PFSK-1 (cell line): Measurements from ENCODE around the gene RPS8.
A peak's percentile ranks its signal among the peaks of the same experiment; 100 is the strongest.

Source experiments
- FOXP2 ChIP-seq: optimal IDR thresholded peaks from 2 replicates; pipeline ENCODE3; 2011; ENCODE audit warnings: borderline replicate concordance, control low read depth, inconsistent platforms; ENCODE audit not compliant: insufficient read depth; ENCODE audit errors: extremely low read length, extremely low read depth
- POLR2AphosphoS5 ChIP-seq: IDR thresholded peaks from 2 replicates; pipeline ENCODE4 v1.6.1; 2012; ENCODE audit warnings: low read depth, mild to moderate bottlenecking, control low read depth, low read length, moderate library complexity
- SIN3A ChIP-seq: IDR thresholded peaks from 2 replicates; pipeline ENCODE4 v1.6.1; 2012; ENCODE audit warnings: mild to moderate bottlenecking, low read length, moderate library complexity, borderline replicate concordance; ENCODE audit not compliant: insufficient read depth
- TAF1 ChIP-seq: IDR thresholded peaks from 2 replicates; pipeline ENCODE4 v1.6.1; 2012; ENCODE audit warnings: low read length, control low read depth, borderline replicate concordance; ENCODE audit not compliant: insufficient read depth
- TF ChIP-seq, protein P1 (sequence below), 2 experiments: IDR thresholded peaks; 2 replicates each; pipeline versions ENCODE4 v1.6.1 to v1.8.0; 2011 to 2012; ENCODE audit warnings: low read depth in 2 of 2, low read length in 2 of 2, control low read depth in 1 of 2, inconsistent platforms in 1 of 2, mild to moderate bottlenecking in 1 of 2, moderate library complexity in 1 of 2; ENCODE audit not compliant: insufficient read depth in 1 of 2

The RPS8 gene

DNA sequence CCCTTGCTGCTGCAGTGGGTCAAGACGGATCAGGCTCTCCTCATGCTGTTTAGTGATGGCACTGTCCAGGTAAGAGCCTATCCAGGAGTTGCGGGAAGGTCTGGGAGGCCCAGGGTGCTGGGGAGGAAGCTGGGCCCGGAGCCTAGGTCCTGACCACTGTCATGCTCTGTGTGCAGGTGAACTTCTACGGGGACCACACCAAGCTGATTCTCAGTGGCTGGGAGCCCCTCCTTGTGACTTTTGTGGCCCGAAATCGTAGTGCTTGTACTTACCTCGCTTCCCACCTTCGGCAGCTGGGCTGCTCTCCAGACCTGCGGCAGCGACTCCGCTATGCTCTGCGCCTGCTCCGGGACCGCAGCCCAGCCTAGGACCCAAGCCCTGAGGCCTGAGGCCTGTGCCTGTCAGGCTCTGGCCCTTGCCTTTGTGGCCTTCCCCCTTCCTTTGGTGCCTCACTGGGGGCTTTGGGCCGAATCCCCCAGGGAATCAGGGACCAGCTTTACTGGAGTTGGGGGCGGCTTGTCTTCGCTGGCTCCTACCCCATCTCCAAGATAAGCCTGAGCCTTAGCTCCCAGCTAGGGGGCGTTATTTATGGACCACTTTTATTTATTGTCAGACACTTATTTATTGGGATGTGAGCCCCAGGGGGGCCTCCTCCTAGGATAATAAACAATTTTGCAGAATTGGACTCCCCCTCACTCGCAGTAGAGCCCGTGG lies 30.1 kb downstream of the RPS8 start:
- TF ChIP-seq TAF1 (no peak), POLR2AphosphoS5 (no peak), SIN3A (no peak), FOXP2 (no peak)
- TF ChIP-seq, protein P1, sequence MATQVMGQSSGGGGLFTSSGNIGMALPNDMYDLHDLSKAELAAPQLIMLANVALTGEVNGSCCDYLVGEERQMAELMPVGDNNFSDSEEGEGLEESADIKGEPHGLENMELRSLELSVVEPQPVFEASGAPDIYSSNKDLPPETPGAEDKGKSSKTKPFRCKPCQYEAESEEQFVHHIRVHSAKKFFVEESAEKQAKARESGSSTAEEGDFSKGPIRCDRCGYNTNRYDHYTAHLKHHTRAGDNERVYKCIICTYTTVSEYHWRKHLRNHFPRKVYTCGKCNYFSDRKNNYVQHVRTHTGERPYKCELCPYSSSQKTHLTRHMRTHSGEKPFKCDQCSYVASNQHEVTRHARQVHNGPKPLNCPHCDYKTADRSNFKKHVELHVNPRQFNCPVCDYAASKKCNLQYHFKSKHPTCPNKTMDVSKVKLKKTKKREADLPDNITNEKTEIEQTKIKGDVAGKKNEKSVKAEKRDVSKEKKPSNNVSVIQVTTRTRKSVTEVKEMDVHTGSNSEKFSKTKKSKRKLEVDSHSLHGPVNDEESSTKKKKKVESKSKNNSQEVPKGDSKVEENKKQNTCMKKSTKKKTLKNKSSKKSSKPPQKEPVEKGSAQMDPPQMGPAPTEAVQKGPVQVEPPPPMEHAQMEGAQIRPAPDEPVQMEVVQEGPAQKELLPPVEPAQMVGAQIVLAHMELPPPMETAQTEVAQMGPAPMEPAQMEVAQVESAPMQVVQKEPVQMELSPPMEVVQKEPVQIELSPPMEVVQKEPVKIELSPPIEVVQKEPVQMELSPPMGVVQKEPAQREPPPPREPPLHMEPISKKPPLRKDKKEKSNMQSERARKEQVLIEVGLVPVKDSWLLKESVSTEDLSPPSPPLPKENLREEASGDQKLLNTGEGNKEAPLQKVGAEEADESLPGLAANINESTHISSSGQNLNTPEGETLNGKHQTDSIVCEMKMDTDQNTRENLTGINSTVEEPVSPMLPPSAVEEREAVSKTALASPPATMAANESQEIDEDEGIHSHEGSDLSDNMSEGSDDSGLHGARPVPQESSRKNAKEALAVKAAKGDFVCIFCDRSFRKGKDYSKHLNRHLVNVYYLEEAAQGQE (IDR thresholded peaks at IDR 0.05; ENCODE audit: insufficient read depth in 1 of 2, low read depth in 2 of 2, low read length in 2 of 2) = no peak

DNA sequence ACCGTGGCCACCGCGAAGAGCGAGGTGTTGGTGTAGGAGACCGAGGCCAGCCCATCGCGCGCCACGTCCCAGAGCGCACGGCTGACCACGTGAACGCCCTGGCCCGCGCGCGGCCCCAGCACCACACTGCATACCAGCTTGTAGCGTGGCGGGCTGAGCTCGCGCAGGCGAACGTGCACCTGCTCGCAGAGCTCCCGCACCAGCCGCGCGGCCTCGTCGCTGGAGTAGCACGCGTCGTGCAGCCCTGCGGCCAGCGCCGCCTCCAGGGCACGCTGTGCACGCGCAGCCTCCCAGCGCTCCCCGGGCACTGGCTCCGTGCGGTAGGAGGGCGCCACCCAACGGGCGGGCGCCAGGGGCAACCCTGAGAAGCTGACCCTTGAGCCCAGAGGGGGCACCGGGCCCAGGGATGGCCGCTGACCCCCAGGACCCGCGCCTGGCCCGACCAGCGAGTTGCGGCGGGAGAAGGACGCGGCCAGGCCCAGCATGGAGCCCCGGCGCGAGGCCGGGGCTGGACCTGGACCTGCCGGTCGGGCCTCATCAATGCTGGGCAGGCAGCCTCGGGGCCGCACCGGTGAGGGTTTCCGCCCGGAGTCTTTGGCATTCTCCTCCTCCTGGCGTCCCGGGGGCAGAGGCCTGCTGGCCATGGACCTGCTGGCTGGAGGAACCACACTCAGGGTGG lies 30.8 kb downstream of the RPS8 start:
- TF ChIP-seq POLR2AphosphoS5 (no peak), FOXP2 (no peak), SIN3A (no peak), TAF1 (no peak)
- TF ChIP-seq, protein P1 (IDR thresholded peaks at IDR 0.05; ENCODE audit: insufficient read depth in 1 of 2, low read depth in 2 of 2, low read length in 2 of 2) = no peak

DNA sequence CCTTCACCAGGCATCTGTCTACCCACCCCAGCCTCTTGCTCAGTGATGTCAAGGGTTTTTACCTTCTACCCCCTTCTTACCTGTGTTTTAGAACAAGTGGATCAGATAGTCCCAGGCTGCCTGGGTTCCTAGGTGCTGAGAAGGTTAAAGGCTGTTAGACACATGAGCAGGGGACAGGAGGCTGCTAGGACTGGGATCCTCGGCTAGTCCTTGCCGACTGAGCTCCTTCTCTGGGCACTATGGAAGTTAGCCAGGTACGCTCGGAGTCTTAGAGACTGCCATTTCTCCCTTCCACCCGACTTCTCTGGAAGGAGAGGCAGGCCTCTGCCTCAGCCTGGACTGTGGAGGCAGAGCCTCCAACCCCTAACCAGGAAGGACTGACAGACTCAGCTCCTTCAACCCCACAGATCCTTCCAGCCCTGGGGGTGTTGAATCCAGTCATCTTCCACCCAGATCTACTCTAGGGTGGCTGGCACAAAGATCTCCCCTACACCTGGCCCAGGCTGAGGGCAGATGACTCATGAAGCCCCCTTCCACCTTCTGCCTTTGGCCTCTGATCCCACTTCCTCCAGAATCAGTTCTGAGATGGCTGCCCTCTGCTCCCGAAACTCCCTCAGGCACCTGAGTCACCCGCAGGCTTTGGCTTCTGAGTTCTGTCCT lies 31.5 kb downstream of the RPS8 start, which contains the start of gene DYNLT4:
DYNLT4 (minus strand) TSS at position 648 of the 660 bp plus-strand sequence. CDS start 683 bp downstream, outside the sequence.
- TF ChIP-seq FOXP2 = no peak
- TF ChIP-seq, protein P1 (IDR thresholded peaks at IDR 0.05; ENCODE audit: insufficient read depth in 1 of 2, low read depth in 2 of 2, low read length in 2 of 2) = no peak
- TF ChIP-seq SIN3A = no peak
- no peak for TF ChIP-seq POLR2AphosphoS5
- TF ChIP-seq TAF1 = no peak

DNA sequence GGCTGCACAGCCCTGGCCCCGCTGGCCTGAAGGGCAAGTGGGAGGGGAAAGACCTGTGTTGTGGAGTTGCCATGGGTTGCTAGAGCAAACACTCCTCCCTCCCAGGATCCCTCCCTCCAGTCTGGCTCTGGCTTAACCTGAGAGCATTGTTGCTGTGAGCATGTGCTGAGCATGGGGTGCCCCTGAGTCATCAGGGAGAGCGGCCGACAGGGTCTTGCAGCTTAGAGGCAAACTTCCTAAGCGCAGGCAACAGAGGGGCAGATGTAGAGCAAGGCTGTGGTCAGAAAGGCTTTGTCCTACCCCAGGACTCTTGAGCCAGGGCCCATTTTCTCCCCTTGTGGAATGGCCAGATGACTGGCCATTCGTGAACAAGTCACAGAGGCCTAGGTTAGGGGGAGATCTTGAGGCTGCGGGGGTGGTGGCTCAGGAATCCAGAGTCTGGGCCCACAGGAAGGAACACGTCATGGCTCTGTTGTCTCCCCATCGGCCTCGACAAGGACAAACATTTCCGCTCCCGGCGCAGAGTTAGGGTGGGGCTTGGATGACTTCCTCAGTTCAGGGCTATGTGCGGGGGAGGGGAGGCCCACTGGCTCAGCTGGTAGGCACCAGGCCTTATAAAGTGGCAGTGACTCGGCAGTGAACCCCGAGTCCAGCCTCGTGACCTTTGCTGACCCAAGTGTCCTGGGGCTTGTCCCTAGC lies 32.2 kb downstream of the RPS8 start:
- TF ChIP-seq, protein P1 (IDR thresholded peaks at IDR 0.05; ENCODE audit: insufficient read depth in 1 of 2, low read depth in 2 of 2, low read length in 2 of 2) = peak in 1 of 2 experiments; percentile 50; a peak in 1 of 4 replicates
- TF ChIP-seq TAF1 = no peak; the same call in 1 of the 2 replicates
- peak; percentile 51; the same call in 1 of the 2 replicates for TF ChIP-seq POLR2AphosphoS5
- TF ChIP-seq SIN3A = peak; percentile 79; the same call in 1 of the 2 replicates
